ENCODE measurements around the gene SPOUT1.

GRCh38 chr9:128847803-128848202, 18.2 kb upstream of the SPOUT1 start:
- TF ChIP-seq CTCF (IDR thresholded peaks at IDR 0.05; ENCODE audit: low read length), result no peak
- no peak for TF ChIP-seq EZH2 (optimal IDR thresholded peaks at IDR 0.05; ENCODE audit: low read depth, low read length)
- no peak for TF ChIP-seq EZH2phosphoT487 (IDR thresholded peaks at IDR 0.05; ENCODE audit: low read length)

Measured in MM.1S (cell line).